GM23338 (cell line): Measurements from ENCODE around the gene FOXA1. TPM values are rescaled to one million over a fixed set of nuclear protein-coding genes. Genes with fewer than 3 reads are reported as not detected.

ENCODE experiments used
- ATAC-seq: fragments of 200-7000 bp; cut with Tn5 transposase; 3 replicates; pipeline ENCODE4 v1.9.1; 2020
- DNase-seq: peaks from one replicate; pipeline ENCODE4 v3.0.0-alpha.2; 2015; ENCODE audit warnings: low spot score
- H2AFZ ChIP-seq: fragments of 200-600 bp; sonication (generic); 2 replicates; pipeline ENCODE4 v1.8.0; 2016; ENCODE audit warnings: antibody characterized with exemption, mild to moderate bottlenecking, moderate library complexity
- H3F3A ChIP-seq: fragments of 200-600 bp; sonication (generic); replicated peaks from 2 replicates; pipeline ENCODE4 v1.8.0; 2017; ENCODE audit warnings: antibody characterized with exemption, mixed run types, low read depth
- H3K27ac ChIP-seq: fragments of 200-600 bp; sonication (generic); 2 replicates; pipeline ENCODE4 v1.6.1; 2016; ENCODE audit warnings: low read depth
- H3K27me3 ChIP-seq: fragments of 200-600 bp; sonication (generic); 2 replicates; pipeline ENCODE4 v1.8.0; 2016; ENCODE audit warnings: mild to moderate bottlenecking, mixed run types, moderate library complexity; ENCODE audit not compliant: insufficient read depth
- H3K36me3 ChIP-seq: fragments of 200-600 bp; sonication (generic); 2 replicates; pipeline ENCODE4 v1.8.0; 2016; ENCODE audit warnings: mild to moderate bottlenecking; ENCODE audit not compliant: insufficient read depth
- H3K4me1 ChIP-seq: fragments of 200-600 bp; sonication (generic); 2 replicates; pipeline ENCODE4 v1.8.0; 2016; ENCODE audit warnings: mild to moderate bottlenecking, moderate library complexity; ENCODE audit not compliant: insufficient read depth
- H3K4me2 ChIP-seq: fragments of 200-600 bp; sonication (generic); 2 replicates; pipeline ENCODE4 v1.7.1; 2017; ENCODE audit warnings: mixed run types
- H3K4me3 ChIP-seq: fragments of 200-600 bp; sonication (generic); 2 replicates; pipeline ENCODE4 v1.6.1; 2016; ENCODE audit warnings: mixed run types
- H3K79me2 ChIP-seq: fragments of 200-600 bp; sonication (generic); replicated peaks from 2 replicates; pipeline ENCODE4 v1.8.0; 2017; ENCODE audit warnings: mild to moderate bottlenecking; ENCODE audit not compliant: insufficient read depth
- H3K9me2 ChIP-seq: fragments of 200-600 bp; sonication (generic); 2 replicates; pipeline ENCODE4 v1.8.0; 2017; ENCODE audit not compliant: insufficient read depth
- H4K20me1 ChIP-seq: fragments of 200-600 bp; sonication (generic); replicated peaks from 2 replicates; pipeline ENCODE4 v1.8.0; 2017; ENCODE audit warnings: mild to moderate bottlenecking; ENCODE audit not compliant: insufficient read depth
- H3K27ac Mint-ChIP-seq: 2 replicates; pipeline ENCODE4 v1.8.0; 2020; ENCODE audit warnings: inconsistent platforms, mild to moderate bottlenecking, moderate library complexity, mixed read lengths
- H3K27me3 Mint-ChIP-seq: 3 replicates; pipeline ENCODE4 v1.8.0; 2022; ENCODE audit warnings: low read depth, mild to moderate bottlenecking, moderate library complexity, mixed read lengths, inconsistent platforms; ENCODE audit not compliant: insufficient read depth, poor library complexity
- H3K36me3 Mint-ChIP-seq: 3 replicates; pipeline ENCODE4 v1.8.0; 2021; ENCODE audit warnings: low read depth, mild to moderate bottlenecking, inconsistent platforms, moderate library complexity, mixed read lengths
- H3K4me1 Mint-ChIP-seq: 3 replicates; pipeline ENCODE4 v1.8.0; 2020; ENCODE audit warnings: mild to moderate bottlenecking, inconsistent platforms, mixed read lengths
- H3K4me3 Mint-ChIP-seq: 3 replicates; pipeline ENCODE4 v1.8.0; 2021; ENCODE audit warnings: moderate library complexity, mild to moderate bottlenecking, inconsistent platforms, mixed read lengths
- H3K9me3 Mint-ChIP-seq: 3 replicates; pipeline ENCODE4 v1.8.0; 2020; ENCODE audit warnings: moderate library complexity, mild to moderate bottlenecking, inconsistent platforms, mixed read lengths
- CTCF ChIP-seq, 2 experiments: fragments of 200-600 bp in 1 of 2; sonication (generic) in 1 of 2; conservative IDR thresholded peaks; 2 replicates each; pipeline versions ENCODE4 v1.5.1 to v1.6.1; 2016 to 2017; ENCODE audit warnings: antibody characterized with exemption in 2 of 2, low read depth in 2 of 2, mild to moderate bottlenecking in 2 of 2, moderate library complexity in 1 of 2
- EZH2 ChIP-seq: fragments of 200-600 bp; sonication (generic); IDR thresholded peaks from one replicate; pipeline ENCODE4 v1.8.0; 2017; ENCODE audit warnings: antibody characterized with exemption, mild to moderate bottlenecking, low read depth; ENCODE audit not compliant: unreplicated experiment
- EZH2phosphoT487 ChIP-seq: fragments of 200-600 bp; sonication (generic); IDR thresholded peaks from one replicate; pipeline ENCODE4 v1.8.1; 2018; ENCODE audit warnings: antibody characterized with exemption; ENCODE audit not compliant: unreplicated experiment
- JUNB ChIP-seq: IDR thresholded peaks from one replicate; pipeline ENCODE4 v1.6.1; 2016; ENCODE audit warnings: antibody characterized with exemption; ENCODE audit not compliant: unreplicated experiment
- NANOG ChIP-seq: IDR thresholded peaks from 2 replicates; pipeline ENCODE4 v1.6.1; 2016; ENCODE audit warnings: antibody characterized with exemption, borderline replicate concordance
- POLR2AphosphoS5 ChIP-seq: IDR thresholded peaks from 2 replicates; pipeline ENCODE4 v1.6.1; 2016; ENCODE audit warnings: antibody characterized with exemption, low read depth
- REST ChIP-seq: IDR thresholded peaks from one replicate; pipeline ENCODE4 v1.6.1; 2018; ENCODE audit warnings: antibody characterized with exemption; ENCODE audit not compliant: unreplicated experiment
- STAT1 ChIP-seq: IDR thresholded peaks from one replicate; pipeline ENCODE4 v1.6.1; 2016; ENCODE audit warnings: antibody characterized with exemption; ENCODE audit not compliant: unreplicated experiment
- ZNF331 ChIP-seq: fragments of 250-450 bp; sonication (Bioruptor Pico); IDR thresholded peaks from 2 replicates; pipeline ENCODE4 v1.5.0; 2020; ENCODE audit warnings: low read depth, mild to moderate bottlenecking, moderate library complexity
- long read RNA-seq: library from polyadenylated mRNA; unstranded; transcript quantifications from one replicate; pipeline ENCODE4 v2.0.0, GENCODE V29; 2020; ENCODE audit not compliant: unreplicated experiment
- polyA plus RNA-seq: library from polyadenylated mRNA; unstranded; fragments of >200 nt; fragmentation: Nextera tagmentation; extraction: Ambion mirVana; gene quantifications from 2 replicates; pipeline ENCODE4 v1.2.1, GENCODE V29; 2016
- total RNA-seq: library from RNA; depleted of rRNA; stranded (reverse); fragments of >200 nt; shearing (Covaris generic); gene quantifications from 2 replicates; pipeline ENCODE4 v1.2.3, GENCODE V29; 2014; rRNA removed
- TF ChIP-seq, protein P1 (sequence below): IDR thresholded peaks from 2 replicates; pipeline ENCODE4 v1.6.1; 2016; ENCODE audit warnings: antibody characterized with exemption

Gene FOXA1
- total RNA-seq (1.8 TPM in 1 of 2 replicates, not detected in the other), polyA plus RNA-seq (0.12 TPM in 1 of 2 replicates, not detected in the other)
- long read RNA-seq = 0 reads

DNA sequence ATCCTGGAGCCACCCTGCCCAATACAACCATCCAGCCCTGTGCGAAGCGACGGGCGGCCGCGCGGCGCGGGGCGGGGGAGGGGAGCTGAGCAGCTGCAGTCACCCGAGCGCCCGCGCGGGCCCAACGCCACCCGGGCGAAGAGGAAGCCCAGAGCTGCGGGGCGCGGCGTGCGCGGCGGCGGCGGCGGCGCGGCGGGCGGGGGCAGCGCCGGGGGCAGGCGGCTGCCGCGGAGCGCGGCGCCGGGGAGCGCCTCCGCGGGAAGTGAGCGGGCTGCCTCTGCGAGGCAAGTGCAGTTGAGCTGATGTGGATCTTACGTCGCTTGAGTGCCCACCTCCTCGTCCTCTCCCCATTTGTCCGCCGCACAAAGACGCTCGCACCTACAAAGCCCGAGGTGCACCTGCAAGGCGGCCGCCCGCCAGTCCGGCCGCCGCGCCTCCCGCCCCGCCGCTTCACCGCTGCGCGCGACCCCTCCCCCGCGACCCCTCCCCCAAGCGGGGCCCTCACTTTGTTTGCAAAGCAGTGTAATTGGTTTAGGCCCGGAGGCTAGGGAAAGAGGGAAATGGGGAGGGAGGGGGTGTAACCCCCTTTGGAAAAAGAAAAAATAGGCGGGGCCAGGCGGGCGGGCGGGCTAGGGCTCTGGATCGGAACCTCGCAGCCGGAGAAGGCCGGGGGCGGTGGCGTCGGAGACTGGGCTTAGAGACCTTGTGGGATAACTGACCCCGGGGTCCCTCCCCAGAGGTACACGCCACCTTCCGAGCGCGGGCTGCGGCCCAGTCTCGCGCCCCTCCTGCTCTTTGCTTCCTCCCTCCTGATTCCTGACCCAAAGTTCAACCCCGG, at the start of gene FOXA1, which contains the start of gene TTC6:
Gene FOXA1, minus strand, starts transcription at position 279 of the 838 bp plus-strand sequence. Its CDS starts 277 bp downstream, at position 2.
Gene TTC6, plus strand, starts transcription at position 659 of the 838 bp plus-strand sequence. CDS start 26,436 bp downstream, outside the sequence.
- peak within 1 kb of the TSS; percentile 76 for H3K4me3 Mint-ChIP-seq
- ATAC-seq (peak; percentile 1; the same call in 2 of the 3 replicates), DNase-seq (peak; percentile 79)
- H3K36me3 ChIP-seq = no peaks in the 10 kb centered on the region
- H3K4me2 ChIP-seq = peak within 1 kb of the TSS; percentile 90
- no peaks in the 10 kb centered on the region; the same call in 2 of the 3 replicates for H3K36me3 Mint-ChIP-seq
- no peaks in the 10 kb centered on the region; the same call in 2 of the 3 replicates for H3K9me3 Mint-ChIP-seq
- H4K20me1 ChIP-seq = peaks cover 30% of the 10 kb centered on the region
- no peak within 1 kb of the TSS for H3K27ac Mint-ChIP-seq
- no peak within 1 kb of the TSS for H3K27ac ChIP-seq
- H3K9me2 ChIP-seq = no peaks in the 10 kb centered on the region
- H3K27me3 ChIP-seq = peaks cover 99% of the 10 kb centered on the region
- TF ChIP-seq JUNB (no peak), CTCF (conservative IDR thresholded peaks at IDR 0.05; ENCODE audit: low read depth in 2 of 2) (no peak), POLR2AphosphoS5 (no peak), EZH2 (no peak), ZNF331 (CRISPR knock-in tag) (no peak)
- TF ChIP-seq, protein P1, sequence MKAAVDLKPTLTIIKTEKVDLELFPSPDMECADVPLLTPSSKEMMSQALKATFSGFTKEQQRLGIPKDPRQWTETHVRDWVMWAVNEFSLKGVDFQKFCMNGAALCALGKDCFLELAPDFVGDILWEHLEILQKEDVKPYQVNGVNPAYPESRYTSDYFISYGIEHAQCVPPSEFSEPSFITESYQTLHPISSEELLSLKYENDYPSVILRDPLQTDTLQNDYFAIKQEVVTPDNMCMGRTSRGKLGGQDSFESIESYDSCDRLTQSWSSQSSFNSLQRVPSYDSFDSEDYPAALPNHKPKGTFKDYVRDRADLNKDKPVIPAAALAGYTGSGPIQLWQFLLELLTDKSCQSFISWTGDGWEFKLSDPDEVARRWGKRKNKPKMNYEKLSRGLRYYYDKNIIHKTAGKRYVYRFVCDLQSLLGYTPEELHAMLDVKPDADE = no peak
- peaks cover 52% of the 10 kb centered on the region for H3K4me1 Mint-ChIP-seq
- peak within 1 kb of the TSS; percentile 61 for H3K4me3 ChIP-seq
- H3K79me2 ChIP-seq = no peaks in the 10 kb centered on the region
- peaks cover 30% of the 10 kb centered on the region for H3F3A ChIP-seq
- H2AFZ ChIP-seq = peak within 1 kb of the TSS; percentile 47
- peaks cover 50% of the 10 kb centered on the region for H3K4me1 ChIP-seq
- peaks cover 90% of the 10 kb centered on the region for H3K27me3 Mint-ChIP-seq

DNA sequence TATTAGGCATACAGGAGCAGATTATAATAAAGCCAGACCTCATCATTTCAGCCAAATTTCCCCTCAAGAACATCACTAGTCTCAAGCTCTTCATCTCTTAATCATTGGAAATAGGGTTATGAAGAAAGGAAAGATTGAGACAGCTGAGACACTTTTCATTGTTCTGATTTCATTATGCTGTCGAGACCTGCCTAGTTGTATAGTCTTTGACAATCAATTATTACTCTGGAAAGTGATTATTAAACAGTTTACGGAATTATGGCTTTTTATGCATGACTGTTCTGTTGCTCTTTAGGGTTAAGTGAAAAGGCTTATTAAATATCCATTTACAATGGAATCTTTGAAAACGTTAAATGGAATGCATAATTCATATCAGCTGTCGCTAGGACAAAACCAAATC, 48.7 kb upstream of the FOXA1 start:
- ATAC-seq (no peak), DNase-seq (no peak)
- Histone ChIP-seq H3K9me2 (no peaks in the 10 kb centered on the region), H2AFZ (no peak overlapping the region), H4K20me1 (no peaks in the 10 kb centered on the region), H3K79me2 (no peaks in the 10 kb centered on the region), H3K4me3 (no peak overlapping the region), H3K4me2 (no peak overlapping the region), H3F3A (no peaks in the 10 kb centered on the region), H3K4me1 (no peaks in the 10 kb centered on the region), H3K27me3 (no peaks in the 10 kb centered on the region), H3K36me3 (no peaks in the 10 kb centered on the region), H3K27ac (no peak overlapping the region)
- no peak overlapping the region for H3K27ac Mint-ChIP-seq
- no peaks in the 10 kb centered on the region for H3K4me1 Mint-ChIP-seq
- no peaks in the 10 kb centered on the region for H3K9me3 Mint-ChIP-seq
- no peaks in the 10 kb centered on the region for H3K27me3 Mint-ChIP-seq
- H3K4me3 Mint-ChIP-seq = no peak overlapping the region
- no peaks in the 10 kb centered on the region for H3K36me3 Mint-ChIP-seq
- TF ChIP-seq EZH2phosphoT487 = no peak
- no peak for TF ChIP-seq NANOG
- no peak for TF ChIP-seq ZNF331 (CRISPR knock-in tag)
- no peak for TF ChIP-seq CTCF (conservative IDR thresholded peaks at IDR 0.05; ENCODE audit: low read depth in 2 of 2)
- no peak for TF ChIP-seq POLR2AphosphoS5
- no peak for TF ChIP-seq STAT1
- TF ChIP-seq EZH2 = no peak
- TF ChIP-seq REST = no peak
